Neural cell (in vitro differentiated cells): ENCODE results near the gene CTNNA2. TPM values are rescaled to one million over a fixed set of nuclear protein-coding genes. Genes with fewer than 3 reads are reported as not detected.
A peak's percentile ranks its signal among the peaks of the same experiment; 100 is the strongest.

ENCODE experiments used
- H2AFZ ChIP-seq: fragments of 200-600, 300-800 bp; sonication (generic), shearing (Covaris generic); 2 replicates; pipeline ENCODE4 v1.6.0; 2014; ENCODE audit warnings: low read depth, mild to moderate bottlenecking, antibody characterized with exemption, low read length, moderate library complexity
- H3F3A ChIP-seq: fragments of 200-600 bp; shearing (Covaris generic); 2 replicates; pipeline ENCODE4 v1.6.1; 2016; ENCODE audit warnings: mild to moderate bottlenecking, moderate library complexity, mixed read lengths, antibody characterized with exemption, low read length; ENCODE audit not compliant: insufficient read depth, poor library complexity, severe bottlenecking
- H3K27ac ChIP-seq: fragments of 200-600, 300-800 bp; sonication (generic), shearing (Covaris generic); 2 replicates; pipeline ENCODE4 v1.5.1; 2014; ENCODE audit warnings: mild to moderate bottlenecking, low read length, moderate library complexity
- H3K27me3 ChIP-seq: fragments of 300-800, 200-600 bp; sonication (generic), shearing (Covaris generic); 2 replicates; pipeline ENCODE4 v1.6.0; 2014; ENCODE audit warnings: mild to moderate bottlenecking, low read depth, low read length, moderate library complexity; ENCODE audit not compliant: insufficient read depth
- H3K36me3 ChIP-seq: fragments of 300-800, 200-600 bp; sonication (generic), shearing (Covaris generic); 2 replicates; pipeline ENCODE4 v1.5.1; 2014; ENCODE audit warnings: mild to moderate bottlenecking, antibody characterized with exemption, low read length, moderate library complexity; ENCODE audit not compliant: insufficient read depth
- H3K4me2 ChIP-seq: fragments of 300-800, 200-600 bp; sonication (generic), shearing (Covaris generic); 2 replicates; pipeline ENCODE4 v1.6.0; 2014; ENCODE audit warnings: mild to moderate bottlenecking, low read length
- H3K4me3 ChIP-seq: fragments of 300-800, 200-600 bp; sonication (generic), shearing (Covaris generic); 2 replicates; pipeline ENCODE4 v1.5.1; 2014; ENCODE audit warnings: mild to moderate bottlenecking, low read length, moderate library complexity
- H3K79me2 ChIP-seq: fragments of 200-600 bp; shearing (Covaris generic); replicated peaks from 2 replicates; pipeline ENCODE4 v1.6.0; 2014; ENCODE audit warnings: mild to moderate bottlenecking, low read length, moderate library complexity; ENCODE audit not compliant: insufficient read depth
- H3K9ac ChIP-seq: fragments of 300-800, 200-600 bp; sonication (generic), shearing (Covaris generic); 2 replicates; pipeline ENCODE4 v1.6.1; 2016; ENCODE audit warnings: mild to moderate bottlenecking, low read length, mixed read lengths
- H3K9me2 ChIP-seq: fragments of 200-600 bp; shearing (Covaris generic); 2 replicates; pipeline ENCODE4 v1.6.1; 2016; ENCODE audit warnings: mild to moderate bottlenecking, low read length, mixed read lengths; ENCODE audit not compliant: insufficient read depth
- H3K9me3 ChIP-seq: fragments of 200-600, 300-800 bp; sonication (generic), shearing (Covaris generic); 2 replicates; pipeline ENCODE4 v1.6.1; 2016; ENCODE audit warnings: mild to moderate bottlenecking, mixed run types, low read length, moderate library complexity, mixed read lengths
- H4K20me1 ChIP-seq: fragments of 200-600 bp; shearing (Covaris generic); 2 replicates; pipeline ENCODE4 v1.6.1; 2016; ENCODE audit warnings: mild to moderate bottlenecking, mixed run types; ENCODE audit not compliant: insufficient read depth
- EP300 ChIP-seq: fragments of 450-650 bp; conservative IDR thresholded peaks from 2 replicates; pipeline ENCODE4 v1.6.1; 2014; ENCODE audit warnings: antibody characterized with exemption, mild to moderate bottlenecking, moderate library complexity; ENCODE audit not compliant: poor library complexity, severe bottlenecking
- EZH2 ChIP-seq: fragments of 200-600, 300-800 bp; shearing (Covaris generic), sonication (generic); IDR thresholded peaks from 2 replicates; pipeline ENCODE4 v1.6.1; 2014; ENCODE audit warnings: antibody characterized with exemption, low read length, borderline replicate concordance, mild to moderate bottlenecking; ENCODE audit not compliant: insufficient read depth, poor library complexity, severe bottlenecking
- MXI1 ChIP-seq: fragments of 450-650 bp; conservative IDR thresholded peaks from 2 replicates; pipeline ENCODE4 v1.6.1; 2014; ENCODE audit warnings: antibody characterized with exemption, mild to moderate bottlenecking; ENCODE audit not compliant: poor library complexity, severe bottlenecking
- POLR2AphosphoS5 ChIP-seq: IDR thresholded peaks from 2 replicates; pipeline ENCODE4 v1.6.1; 2012
- RAD21 ChIP-seq: fragments of 450-650 bp; conservative IDR thresholded peaks from 2 replicates; pipeline ENCODE4 v1.6.1; 2014; ENCODE audit warnings: antibody characterized with exemption, mild to moderate bottlenecking, moderate library complexity
- REST ChIP-seq: IDR thresholded peaks from 2 replicates; pipeline ENCODE4 v1.6.1; 2012; ENCODE audit warnings: borderline replicate concordance
- SMC3 ChIP-seq: fragments of 450-650 bp; conservative IDR thresholded peaks from 2 replicates; pipeline ENCODE4 v1.6.1; 2014; ENCODE audit warnings: antibody characterized with exemption, mild to moderate bottlenecking, moderate library complexity; ENCODE audit not compliant: poor library complexity
- TAF1 ChIP-seq: IDR thresholded peaks from 2 replicates; pipeline ENCODE4 v1.6.1; 2012; ENCODE audit warnings: low read depth
- polyA plus RNA-seq: library from polyadenylated mRNA; depleted of rRNA; stranded (reverse); fragments of >200 nt; gene quantifications from 2 replicates; pipeline ENCODE4 v1.2.3, GENCODE V29; 2014
- TF ChIP-seq, protein P1 (sequence below): fragments of 450-650 bp; IDR thresholded peaks from 2 replicates; pipeline ENCODE4 v1.5.1; 2014; ENCODE audit warnings: antibody characterized with exemption, mild to moderate bottlenecking, moderate library complexity; ENCODE audit not compliant: poor library complexity, severe bottlenecking

CTNNA2 gene
- polyA plus RNA-seq, 1 donor from 2014 or later, result 194 TPM

DNA sequence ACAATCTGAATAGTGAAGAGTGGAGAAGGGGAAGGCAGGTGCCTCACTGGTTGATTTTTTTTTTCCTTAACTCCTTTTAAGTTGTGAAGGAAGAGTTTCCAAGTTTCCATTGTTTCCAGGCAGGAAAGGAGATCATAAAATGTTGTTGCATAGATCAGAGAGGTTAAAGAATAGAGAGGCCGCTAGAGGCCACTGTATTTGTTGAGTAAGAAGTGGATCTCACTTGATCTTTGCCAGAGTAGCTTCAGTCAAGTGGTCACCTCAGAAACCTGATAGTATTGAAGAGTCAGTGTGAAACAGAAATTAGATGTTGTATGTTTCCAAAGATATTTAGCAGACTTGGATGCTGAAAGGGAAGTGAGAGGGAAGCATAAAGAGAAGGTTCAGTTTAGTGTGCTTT is 17.6 kb downstream of the CTNNA2 start:
- no peaks in the 10 kb centered on the region for H4K20me1 ChIP-seq
- TF ChIP-seq, protein P1, sequence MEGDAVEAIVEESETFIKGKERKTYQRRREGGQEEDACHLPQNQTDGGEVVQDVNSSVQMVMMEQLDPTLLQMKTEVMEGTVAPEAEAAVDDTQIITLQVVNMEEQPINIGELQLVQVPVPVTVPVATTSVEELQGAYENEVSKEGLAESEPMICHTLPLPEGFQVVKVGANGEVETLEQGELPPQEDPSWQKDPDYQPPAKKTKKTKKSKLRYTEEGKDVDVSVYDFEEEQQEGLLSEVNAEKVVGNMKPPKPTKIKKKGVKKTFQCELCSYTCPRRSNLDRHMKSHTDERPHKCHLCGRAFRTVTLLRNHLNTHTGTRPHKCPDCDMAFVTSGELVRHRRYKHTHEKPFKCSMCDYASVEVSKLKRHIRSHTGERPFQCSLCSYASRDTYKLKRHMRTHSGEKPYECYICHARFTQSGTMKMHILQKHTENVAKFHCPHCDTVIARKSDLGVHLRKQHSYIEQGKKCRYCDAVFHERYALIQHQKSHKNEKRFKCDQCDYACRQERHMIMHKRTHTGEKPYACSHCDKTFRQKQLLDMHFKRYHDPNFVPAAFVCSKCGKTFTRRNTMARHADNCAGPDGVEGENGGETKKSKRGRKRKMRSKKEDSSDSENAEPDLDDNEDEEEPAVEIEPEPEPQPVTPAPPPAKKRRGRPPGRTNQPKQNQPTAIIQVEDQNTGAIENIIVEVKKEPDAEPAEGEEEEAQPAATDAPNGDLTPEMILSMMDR, result peak; percentile 49
- TF ChIP-seq RAD21 (no peak), EP300 (no peak), EZH2 (no peak), MXI1 (no peak), SMC3 (peak; percentile 28), REST (no peak), POLR2AphosphoS5 (no peak), TAF1 (no peak)
- H3K9ac ChIP-seq, result no peak overlapping the region
- no peaks in the 10 kb centered on the region for H3K9me2 ChIP-seq
- no peaks in the 10 kb centered on the region for H3K9me3 ChIP-seq
- H3F3A ChIP-seq, result no peaks in the 10 kb centered on the region
- H3K79me2 ChIP-seq, result peaks cover 4% of the 10 kb centered on the region
- H3K27ac ChIP-seq, result no peak overlapping the region
- H3K4me3 ChIP-seq, result no peak overlapping the region
- H3K27me3 ChIP-seq, result no peaks in the 10 kb centered on the region
- no peaks in the 10 kb centered on the region for H3K36me3 ChIP-seq
- no peak overlapping the region for H3K4me2 ChIP-seq
- no peak overlapping the region for H2AFZ ChIP-seq

GRCh38 chr2:79547568-79547967 is 34.7 kb downstream of the CTNNA2 start:
- TF ChIP-seq EZH2 (no peak), SMC3 (no peak), RAD21 (no peak), POLR2AphosphoS5 (no peak), MXI1 (no peak), EP300 (no peak), REST (no peak)
- TF ChIP-seq, protein P1, result no peak
- no peaks in the 10 kb centered on the region for H4K20me1 ChIP-seq
- no peak overlapping the region for H3K4me3 ChIP-seq
- peaks cover 20% of the 10 kb centered on the region for H3K36me3 ChIP-seq
- no peak overlapping the region for H3K9ac ChIP-seq
- H3F3A ChIP-seq, result no peaks in the 10 kb centered on the region
- peaks cover 25% of the 10 kb centered on the region for H3K9me3 ChIP-seq
- no peak overlapping the region for H3K27ac ChIP-seq
- no peaks in the 10 kb centered on the region for H3K9me2 ChIP-seq
- H3K27me3 ChIP-seq, result no peaks in the 10 kb centered on the region
- no peak overlapping the region for H2AFZ ChIP-seq
- H3K4me2 ChIP-seq, result no peak overlapping the region
- peaks cover 4% of the 10 kb centered on the region for H3K79me2 ChIP-seq
